ENCODE results near the gene ARHGAP6.

Gene ARHGAP6

GRCh38 chrX:11342673-11343072 lies 323.0 kb downstream of the ARHGAP6 start:
- no peak for DNase-seq

GRCh38 chrX:11341274-11342201 lies 324.2 kb downstream of the ARHGAP6 start:
- DNase-seq, result peak; percentile 13

- no peak for DNase-seq
Measured at GRCh38 chrX:11337292-11338009, 328.3 kb downstream of the ARHGAP6 start.

- no peak for DNase-seq
Measured at GRCh38 chrX:11336201-11336600, 329.5 kb downstream of the ARHGAP6 start.

- no peak for DNase-seq
Measured at GRCh38 chrX:11334165-11334564, 331.6 kb downstream of the ARHGAP6 start.

GRCh38 chrX:11331788-11332187 lies 333.9 kb downstream of the ARHGAP6 start:
- DNase-seq, result no peak

- no peak for DNase-seq
Measured at GRCh38 chrX:11329021-11329420, 336.7 kb downstream of the ARHGAP6 start.

GRCh38 chrX:11328134-11328533 lies 337.6 kb downstream of the ARHGAP6 start:
- no peak for DNase-seq

- no peak for DNase-seq
Measured at GRCh38 chrX:11321986-11322385, 343.7 kb downstream of the ARHGAP6 start.

- DNase-seq, result no peak
Measured at GRCh38 chrX:11319806-11320520, 345.8 kb downstream of the ARHGAP6 start.

- no peak for DNase-seq
Measured at GRCh38 chrX:11311706-11312105, 354.0 kb downstream of the ARHGAP6 start.

GRCh38 chrX:11309220-11309619 lies 356.5 kb downstream of the ARHGAP6 start:
- DNase-seq, result no peak

- DNase-seq, result no peak
Measured at GRCh38 chrX:11305641-11306040, 360.1 kb downstream of the ARHGAP6 start.

- no peak for DNase-seq
Measured at GRCh38 chrX:11304829-11305228, 360.9 kb downstream of the ARHGAP6 start.

GRCh38 chrX:11298600-11298999 lies 367.1 kb downstream of the ARHGAP6 start:
- no peak for DNase-seq

- DNase-seq, result no peak
Measured at GRCh38 chrX:11296051-11296450, 369.7 kb downstream of the ARHGAP6 start.

- DNase-seq, result no peak
Measured at GRCh38 chrX:11293113-11293512, 372.6 kb downstream of the ARHGAP6 start, which contains the start of gene AMELX. Gene AMELX (plus strand): TSS chrX:11293413. CDS start chrX:11294789, 1,376 bp downstream.

- no peak for DNase-seq
Measured at GRCh38 chrX:11290416-11291102, 375.2 kb downstream of the ARHGAP6 start.

- no peak for DNase-seq
Measured at GRCh38 chrX:11287505-11287904, 378.2 kb downstream of the ARHGAP6 start.

- no peak for DNase-seq
Measured at GRCh38 chrX:11285651-11286050, 380.1 kb downstream of the ARHGAP6 start.

GRCh38 chrX:11282043-11282442 lies 383.7 kb downstream of the ARHGAP6 start:
- DNase-seq, result no peak

- DNase-seq, result no peak
Measured at GRCh38 chrX:11273544-11273943, 392.2 kb downstream of the ARHGAP6 start.

GRCh38 chrX:11272863-11273262 lies 392.9 kb downstream of the ARHGAP6 start:
- DNase-seq, result no peak
